MCF 10A (cell line): ENCODE results near the gene ADAMTS2. TPM values are rescaled to one million over a fixed set of nuclear protein-coding genes. Genes with fewer than 3 reads are reported as not detected.

Experiments
- BruUV-seq: library from RNA; stranded (reverse); fragments of 400-500 nt; replicated peaks from 2 replicates; lab custom pipeline; 2021; lab: Mats Ljungman, UMichigan
- CTCF ChIA-PET: fragments of 300-600 bp; sonication (Branson Sonifier 250); formaldehyde crosslinking; extraction: SDS; loops from one replicate; lab custom pipeline; 2021; ENCODE audit warnings: antibody characterized with exemption, inconsistent platforms; lab: Yijun Ruan, JAX
- POLR2A ChIA-PET: fragments of 300-600, 350-650 bp; sonication (Branson Sonifier 250); formaldehyde crosslinking; extraction: SDS; loops from one replicate; lab custom pipeline; 2020; ENCODE audit warnings: antibody characterized with exemption, inconsistent platforms; lab: Yijun Ruan, JAX
- DNase-seq: peaks from one replicate; pipeline ENCODE4 v3.0.0-alpha.2; 2018; ENCODE audit not compliant: unreplicated experiment
- H3K27ac Mint-ChIP-seq: one replicate; pipeline ENCODE4 v1.8.0; 2022; ENCODE audit warnings: mild to moderate bottlenecking, low read depth, mixed read lengths; ENCODE audit not compliant: unreplicated experiment
- H3K27me3 Mint-ChIP-seq: one replicate; pipeline ENCODE4 v1.8.0; 2022; ENCODE audit warnings: mixed read lengths; ENCODE audit not compliant: insufficient read depth, unreplicated experiment
- H3K36me3 Mint-ChIP-seq: one replicate; pipeline ENCODE4 v1.8.0; 2022; ENCODE audit warnings: mild to moderate bottlenecking, moderate library complexity, mixed read lengths; ENCODE audit not compliant: insufficient read depth, unreplicated experiment
- H3K4me1 Mint-ChIP-seq: one replicate; pipeline ENCODE4 v1.8.0; 2022; ENCODE audit warnings: mixed read lengths; ENCODE audit not compliant: insufficient read depth, unreplicated experiment
- H3K4me3 Mint-ChIP-seq: one replicate; pipeline ENCODE4 v1.8.0; 2022; ENCODE audit warnings: mild to moderate bottlenecking, moderate library complexity, mixed read lengths; ENCODE audit not compliant: unreplicated experiment
- H3K9me3 Mint-ChIP-seq: one replicate; pipeline ENCODE4 v1.8.0; 2022; ENCODE audit warnings: mixed read lengths; ENCODE audit not compliant: unreplicated experiment
- intact Hi-C: fragments of 100-400 bp; cut with micrococcal nuclease; formaldehyde crosslinking; loops from 2 replicates; pipeline ENCODE4 v1.14.1; 2022
- total RNA-seq: library from RNA; stranded (reverse); gene quantifications from 2 replicates; pipeline ENCODE4 v1.2.3, GENCODE V29; 2022
- TF ChIP-seq, protein P1 (sequence below): fragments of 200-600 bp; IDR thresholded peaks from one replicate; pipeline ENCODE4 v1.8.0; 2022; ENCODE audit warnings: antibody characterized with exemption, mild to moderate bottlenecking; ENCODE audit not compliant: unreplicated experiment

Gene ADAMTS2
- total RNA-seq, 1 experiment from 2014 or later = not detected

GRCh38 chr5:179295778-179296149 is 49.5 kb downstream of the ADAMTS2 start:
- Mint-ChIP-seq H3K9me3 (peaks cover 16% of the 10 kb centered on the region), H3K27ac (peak overlapping the region; percentile 6), H3K27me3 (no peaks in the 10 kb centered on the region), H3K36me3 (no peaks in the 10 kb centered on the region), H3K4me1 (peaks cover 8% of the 10 kb centered on the region), H3K4me3 (no peak overlapping the region)
- intact Hi-C loops = no loop called here
- TF ChIP-seq, protein P1, sequence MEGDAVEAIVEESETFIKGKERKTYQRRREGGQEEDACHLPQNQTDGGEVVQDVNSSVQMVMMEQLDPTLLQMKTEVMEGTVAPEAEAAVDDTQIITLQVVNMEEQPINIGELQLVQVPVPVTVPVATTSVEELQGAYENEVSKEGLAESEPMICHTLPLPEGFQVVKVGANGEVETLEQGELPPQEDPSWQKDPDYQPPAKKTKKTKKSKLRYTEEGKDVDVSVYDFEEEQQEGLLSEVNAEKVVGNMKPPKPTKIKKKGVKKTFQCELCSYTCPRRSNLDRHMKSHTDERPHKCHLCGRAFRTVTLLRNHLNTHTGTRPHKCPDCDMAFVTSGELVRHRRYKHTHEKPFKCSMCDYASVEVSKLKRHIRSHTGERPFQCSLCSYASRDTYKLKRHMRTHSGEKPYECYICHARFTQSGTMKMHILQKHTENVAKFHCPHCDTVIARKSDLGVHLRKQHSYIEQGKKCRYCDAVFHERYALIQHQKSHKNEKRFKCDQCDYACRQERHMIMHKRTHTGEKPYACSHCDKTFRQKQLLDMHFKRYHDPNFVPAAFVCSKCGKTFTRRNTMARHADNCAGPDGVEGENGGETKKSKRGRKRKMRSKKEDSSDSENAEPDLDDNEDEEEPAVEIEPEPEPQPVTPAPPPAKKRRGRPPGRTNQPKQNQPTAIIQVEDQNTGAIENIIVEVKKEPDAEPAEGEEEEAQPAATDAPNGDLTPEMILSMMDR = no peak
- POLR2A ChIA-PET = no interaction called here
- CTCF ChIA-PET = no interaction called here
- no TSS peak for BruUV-seq
- DNase-seq = no peak

DNA sequence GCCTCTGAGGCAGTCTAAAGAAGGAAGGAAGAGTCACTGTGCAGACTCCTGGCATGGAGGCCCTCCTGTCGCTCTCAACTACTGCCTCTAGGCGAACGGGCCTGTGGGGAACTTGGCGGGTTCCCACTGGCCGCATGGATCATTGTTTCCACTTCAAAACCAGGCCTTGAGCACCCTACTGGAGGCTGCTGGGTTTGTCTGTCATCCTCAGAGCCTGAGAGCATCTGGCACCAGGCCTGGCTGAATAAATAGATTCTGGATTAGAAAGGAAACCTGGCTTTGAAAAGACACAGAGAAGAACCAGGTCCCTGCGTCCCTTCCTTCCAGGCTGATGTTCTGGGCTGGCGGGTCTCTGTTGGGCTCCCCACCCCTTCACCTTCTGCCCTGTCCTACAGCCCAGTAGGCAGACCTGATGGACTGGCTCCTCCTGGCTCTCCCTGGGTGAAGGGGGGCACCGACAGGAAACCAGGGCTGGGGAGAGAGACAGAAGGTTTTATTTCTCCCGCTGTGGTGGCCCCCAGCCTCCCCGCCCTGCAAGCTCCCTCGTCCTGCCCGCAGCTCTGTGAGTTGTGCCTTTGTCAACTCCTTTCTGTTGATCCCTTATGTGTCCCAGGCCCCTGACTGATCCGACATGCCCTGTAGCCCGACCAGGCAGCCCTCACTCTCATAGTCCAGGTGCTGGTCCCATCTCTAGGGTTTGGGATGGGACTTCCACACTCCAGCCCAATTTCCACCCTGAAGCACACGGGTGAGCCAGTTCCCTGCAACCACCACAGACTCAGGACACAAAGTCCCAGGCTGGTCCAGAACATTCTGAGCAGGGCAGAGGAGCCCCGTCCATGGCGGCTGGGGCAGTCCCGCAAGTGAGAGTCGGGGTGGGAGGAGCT is 50.1 kb downstream of the ADAMTS2 start:
- ChIA-PET POLR2A (interaction anchor here (1.1 kb wide), 1 partner anchor 15 kb away, joined by 3 read pairs; no protein-coding TSS in a partner anchor), CTCF (no interaction called here)
- Mint-ChIP-seq H3K36me3 (no peaks in the 10 kb centered on the region), H3K9me3 (peaks cover 16% of the 10 kb centered on the region), H3K4me3 (no peak overlapping the region), H3K4me1 (peaks cover 8% of the 10 kb centered on the region), H3K27me3 (no peaks in the 10 kb centered on the region), H3K27ac (peak overlapping the region; percentile 6)
- TF ChIP-seq, protein P1 = no peak
- no TSS peak for BruUV-seq
- intact Hi-C loops = no loop called here
- DNase-seq = no peak

DNA sequence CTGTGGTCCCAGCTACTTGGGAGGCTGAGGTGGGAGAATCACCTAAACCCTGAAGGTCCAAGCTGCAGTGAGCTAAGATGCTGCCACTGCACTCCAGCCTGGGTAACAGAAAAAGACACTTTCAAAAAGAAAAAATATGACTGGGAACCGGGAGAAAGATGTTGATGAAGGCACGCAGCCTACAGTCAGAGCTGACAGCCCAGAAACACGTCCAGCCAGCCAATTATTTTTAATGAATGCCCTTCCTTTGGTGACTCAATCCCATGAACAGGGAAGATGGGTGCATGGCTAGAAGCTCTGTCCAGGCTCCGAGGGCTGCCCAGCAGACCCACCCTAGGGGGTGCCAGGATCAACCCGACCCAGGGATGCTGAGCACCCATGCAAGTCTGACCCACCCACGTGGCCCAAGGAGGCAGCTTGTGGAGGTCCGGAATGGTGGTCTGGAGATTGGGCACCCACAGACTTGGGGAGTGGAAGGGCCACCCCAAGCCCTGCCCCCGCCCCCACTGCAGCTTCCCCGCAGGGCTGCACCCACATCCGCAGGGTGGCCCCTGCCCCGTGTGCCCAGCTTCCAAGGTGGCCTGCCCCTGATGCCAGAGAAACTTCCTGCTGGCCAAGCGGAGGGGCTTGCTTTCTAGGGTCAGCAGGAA is 51.0 kb downstream of the ADAMTS2 start:
- ChIA-PET CTCF (no interaction called here), POLR2A (interaction anchor here (0.6 to 1.1 kb wide), 2 partner anchors 16 to 385 kb away, joined by 3 read pairs; no protein-coding TSS in a partner anchor)
- Mint-ChIP-seq H3K4me1 (peaks cover 8% of the 10 kb centered on the region), H3K4me3 (no peak overlapping the region), H3K9me3 (peaks cover 16% of the 10 kb centered on the region), H3K27ac (no peak overlapping the region), H3K27me3 (no peaks in the 10 kb centered on the region), H3K36me3 (no peaks in the 10 kb centered on the region)
- BruUV-seq = no TSS peak
- TF ChIP-seq, protein P1 = no peak
- intact Hi-C loops = no loop called here
- no peak for DNase-seq
